IMR-90 (cell line): ENCODE measurements around the gene ETS1. TPM values are rescaled to one million over a fixed set of nuclear protein-coding genes. Genes with fewer than 3 reads are reported as not detected.

Source experiments
- ATAC-seq: fragments of 200-7000 bp; cut with Tn5 transposase; 2 replicates; pipeline ENCODE4 v1.9.1; 2020; ENCODE audit warnings: low read depth, mild to moderate bottlenecking, moderate library complexity
- BruUV-seq: library from RNA; stranded (reverse); fragments of 400-500 nt; replicated peaks from 2 replicates; lab custom pipeline; 2021; lab: Mats Ljungman, UMichigan
- CTCF ChIA-PET: fragments of 300-600 bp; formaldehyde crosslinking; extraction: SDS; loops from one replicate; lab custom pipeline; 2021; ENCODE audit warnings: antibody characterized with exemption; lab: Yijun Ruan, JAX
- POLR2A ChIA-PET: fragments of 300-600 bp; sonication (Branson Sonifier 250); formaldehyde crosslinking; loops from one replicate; lab custom pipeline; 2022; ENCODE audit warnings: antibody characterized with exemption; ENCODE audit not compliant: unreplicated experiment; lab: Charles Lee
- DNase-seq: peaks from one replicate; pipeline ENCODE4 v3.0.0; 2013
- H2AFZ ChIP-seq: replicated peaks from 2 replicates; pipeline ENCODE3; 2013; ENCODE audit warnings: low read length, mild to moderate bottlenecking; ENCODE audit not compliant: poor library complexity
- H2AK5ac ChIP-seq: 2 replicates; pipeline ENCODE4 v1.6.1; 2013; ENCODE audit warnings: low read depth, low read length, inconsistent platforms
- H2AK9ac ChIP-seq: replicated peaks from 2 replicates; pipeline ENCODE3; 2013; ENCODE audit warnings: mild to moderate bottlenecking, low read depth, low read length, moderate library complexity; ENCODE audit not compliant: poor library complexity
- H2BK120ac ChIP-seq: 2 replicates; pipeline ENCODE4 v1.6.1; 2013; ENCODE audit warnings: low read depth, low read length, inconsistent platforms
- H2BK15ac ChIP-seq: 3 replicates; pipeline ENCODE4 v1.6.1; 2013; ENCODE audit warnings: low read depth, low read length, inconsistent platforms
- H2BK20ac ChIP-seq: 2 replicates; pipeline ENCODE4 v1.6.1; 2013; ENCODE audit warnings: low read depth, mild to moderate bottlenecking, inconsistent platforms, low read length, moderate library complexity
- H2BK5ac ChIP-seq: 2 replicates; pipeline ENCODE4 v1.6.1; 2013; ENCODE audit warnings: mild to moderate bottlenecking, low read depth, low read length, inconsistent platforms; ENCODE audit not compliant: poor library complexity, severe bottlenecking
- H3K14ac ChIP-seq: replicated peaks from 2 replicates; pipeline ENCODE4 v1.6.1; 2013; ENCODE audit warnings: low read depth, low read length, inconsistent platforms
- H3K18ac ChIP-seq: 2 replicates; pipeline ENCODE4 v1.6.1; 2013; ENCODE audit warnings: low read depth, low read length, control low read depth
- H3K23ac ChIP-seq: 2 replicates; pipeline ENCODE4 v1.6.1; 2013; ENCODE audit warnings: low read depth, low read length, inconsistent platforms
- H3K27ac ChIP-seq: 2 replicates; pipeline ENCODE4 v1.5.1; 2013; ENCODE audit warnings: mild to moderate bottlenecking, control low read depth, low read length; ENCODE audit not compliant: insufficient read depth
- H3K27me3 ChIP-seq: 2 replicates; pipeline ENCODE4 v1.6.1; 2013; ENCODE audit warnings: low read length; ENCODE audit not compliant: control insufficient read depth, insufficient read depth
- H3K36me3 ChIP-seq: 2 replicates; pipeline ENCODE4 v1.6.1; 2013; ENCODE audit warnings: low read length, mixed read lengths; ENCODE audit not compliant: control insufficient read depth, insufficient read depth
- H3K4ac ChIP-seq: 2 replicates; pipeline ENCODE4 v1.6.1; 2013; ENCODE audit warnings: low read depth, low read length, inconsistent platforms
- H3K4me1 ChIP-seq: 2 replicates; pipeline ENCODE4 v1.6.1; 2013; ENCODE audit warnings: low read length, mixed read lengths; ENCODE audit not compliant: control insufficient read depth, insufficient read depth
- H3K4me2 ChIP-seq: 2 replicates; pipeline ENCODE4 v1.6.1; 2013; ENCODE audit warnings: low read depth, mild to moderate bottlenecking, control low read depth, low read length, moderate library complexity
- H3K4me3 ChIP-seq: 2 replicates; pipeline ENCODE4 v1.5.1; 2013; ENCODE audit warnings: low read depth, mild to moderate bottlenecking, control low read depth, low read length, moderate library complexity; ENCODE audit not compliant: insufficient read depth
- H3K56ac ChIP-seq: 2 replicates; pipeline ENCODE4 v1.6.1; 2013; ENCODE audit warnings: low read length, inconsistent platforms; ENCODE audit not compliant: insufficient read depth; ENCODE audit errors: extremely low read depth
- H3K79me1 ChIP-seq, 2 experiments: 2 replicates each; pipeline ENCODE4 v1.6.1; 2013; ENCODE audit warnings: low read length in 2 of 2, inconsistent platforms in 1 of 2, low read depth in 1 of 2
- H3K9ac ChIP-seq: 2 replicates; pipeline ENCODE4 v1.6.1; 2013; ENCODE audit warnings: low read depth, low read length, control low read depth
- H3K9me1 ChIP-seq: 2 replicates; pipeline ENCODE4 v1.6.1; 2013; ENCODE audit warnings: low read length, inconsistent platforms; ENCODE audit not compliant: insufficient read depth
- H3K9me3 ChIP-seq: 2 replicates; pipeline ENCODE4 v1.6.1; 2013; ENCODE audit warnings: low read length; ENCODE audit not compliant: control insufficient read depth, insufficient read depth
- H4K20me1 ChIP-seq: 2 replicates; pipeline ENCODE4 v1.6.1; 2013; ENCODE audit warnings: low read length, inconsistent platforms; ENCODE audit not compliant: insufficient read depth
- H4K5ac ChIP-seq: 2 replicates; pipeline ENCODE4 v1.6.1; 2013; ENCODE audit warnings: mild to moderate bottlenecking, low read depth, low read length, control low read depth
- H4K8ac ChIP-seq, 2 experiments: 2 replicates each; pipeline ENCODE4 v1.6.1; 2013; ENCODE audit warnings: low read depth in 2 of 2, low read length in 2 of 2, control low read depth in 1 of 2, inconsistent platforms in 1 of 2
- H4K91ac ChIP-seq: 2 replicates; pipeline ENCODE4 v1.6.1; 2013; ENCODE audit warnings: low read depth, low read length, inconsistent platforms; ENCODE audit not compliant: insufficient read depth
- BHLHE40 ChIP-seq: fragments of 150-350 bp; IDR thresholded peaks from 2 replicates; pipeline ENCODE4 v1.6.1; 2016; ENCODE audit warnings: mild to moderate bottlenecking, low read depth, low read length
- CEBPB ChIP-seq: IDR thresholded peaks from 2 replicates; pipeline ENCODE4 v1.6.1; 2012; ENCODE audit warnings: low read depth, low read length, improper control_type of control experiment
- CHD1 ChIP-seq: IDR thresholded peaks from 2 replicates; pipeline ENCODE4 v1.6.1; 2012; ENCODE audit warnings: low read depth, low read length, improper control_type of control experiment
- FOS ChIP-seq: fragments of 150-350 bp; IDR thresholded peaks from 2 replicates; pipeline ENCODE4 v1.6.1; 2016; ENCODE audit warnings: low read depth, low read length
- MAFK ChIP-seq: IDR thresholded peaks from 2 replicates; pipeline ENCODE4 v1.6.1; 2012; ENCODE audit warnings: low read depth, low read length, improper control_type of control experiment
- MAZ ChIP-seq: IDR thresholded peaks from 2 replicates; pipeline ENCODE4 v1.6.1; 2012; ENCODE audit warnings: low read depth, mild to moderate bottlenecking, low read length, improper control_type of control experiment, moderate library complexity, borderline replicate concordance
- MXI1 ChIP-seq: IDR thresholded peaks from 2 replicates; pipeline ENCODE4 v1.6.1; 2012; ENCODE audit warnings: low read depth, mild to moderate bottlenecking, low read length, moderate library complexity, borderline replicate concordance
- NFE2L2 ChIP-seq: fragments of 150-350 bp; IDR thresholded peaks from 2 replicates; pipeline ENCODE4 v1.6.1; 2016; ENCODE audit warnings: low read depth, mild to moderate bottlenecking, low read length
- POLR2A ChIP-seq: IDR thresholded peaks from 2 replicates; pipeline ENCODE4 v1.6.1; 2012; ENCODE audit warnings: mild to moderate bottlenecking, low read depth, low read length
- RAD21 ChIP-seq: IDR thresholded peaks from 2 replicates; pipeline ENCODE4 v1.6.1; 2012; ENCODE audit warnings: low read length, improper control_type of control experiment
- RCOR1 ChIP-seq: IDR thresholded peaks from 2 replicates; pipeline ENCODE4 v1.6.1; 2012; ENCODE audit warnings: mild to moderate bottlenecking, low read length, improper control_type of control experiment; ENCODE audit not compliant: insufficient replicate concordance
- RFX5 ChIP-seq: IDR thresholded peaks from 2 replicates; pipeline ENCODE4 v1.8.0; 2012; ENCODE audit warnings: low read depth, mild to moderate bottlenecking, low read length, moderate library complexity
- SMC3 ChIP-seq: fragments of 150-350 bp; IDR thresholded peaks from 2 replicates; pipeline ENCODE4 v1.6.1; 2016; ENCODE audit warnings: low read depth, mild to moderate bottlenecking, antibody characterized with exemption, low read length, moderate library complexity
- WGBS, 2 experiments: methylation state at CpG; one replicate each; pipeline versions ENCODE4 v1.1.5 to v1.1.7; 2013; ENCODE audit warnings: missing lambda C conversion rate in 2 of 2; ENCODE audit not compliant: insufficient read length in 1 of 2; ENCODE audit errors: extremely low coverage in 2 of 2; 5-methylcytosine and 5-hydroxymethylcytosine counted together
- dilution Hi-C: fragments of 300-500 bp; cut with HindIII; formaldehyde crosslinking; loops from one replicate; pipeline ENCODE4 v1.14.3; 2018; ENCODE audit warnings: low sequenced_read_pairs; ENCODE audit not compliant: unreplicated experiment
- in situ Hi-C: fragments of 300-500 bp; cut with MboI; formaldehyde crosslinking; loops from 3 replicates; pipeline ENCODE4 v1.14.3; 2019; ENCODE audit warnings: low sequenced_read_pairs, inconsistent platforms, mixed read lengths
- intact Hi-C: fragments of 100-400 bp; cut with micrococcal nuclease; formaldehyde crosslinking; loops from 2 replicates; pipeline ENCODE4 v1.10.0; 2022
- polyA plus RNA-seq, 3 experiments: library from polyadenylated mRNA; depleted of rRNA; stranded (reverse); fragments of >200 nt; gene quantifications; 2 replicates each; pipeline ENCODE4 v1.2.3, GENCODE V29; 2012; ENCODE audit warnings: low replicate concordance in 1 of 3
- total RNA-seq: library from RNA; depleted of rRNA; stranded (reverse); fragments of >200 nt; gene quantifications from 2 replicates; pipeline ENCODE4 v1.2.3, GENCODE V29; 2012
- TF ChIP-seq, protein P1 (sequence below): fragments of 150-350 bp; IDR thresholded peaks from 2 replicates; pipeline ENCODE4 v1.6.1; 2017; ENCODE audit warnings: mild to moderate bottlenecking, antibody characterized with exemption, low read length, low read depth
- TF ChIP-seq, protein P2 (sequence below): fragments of 150-350 bp; IDR thresholded peaks from 2 replicates; pipeline ENCODE4 v1.6.1; 2016; ENCODE audit warnings: low read depth, mild to moderate bottlenecking, low read length, moderate library complexity, borderline replicate concordance
- TF ChIP-seq, protein P3 (sequence below): conservative IDR thresholded peaks from 2 replicates; pipeline ENCODE4 v1.5.1; 2012; ENCODE audit warnings: mild to moderate bottlenecking, low read depth, low read length, improper control_type of control experiment

Gene ETS1
- total and polyA plus RNA-seq, 2 of the 4 experiments (the other 2 are of a cell fraction): 41.2 to 56.3 TPM

DNA sequence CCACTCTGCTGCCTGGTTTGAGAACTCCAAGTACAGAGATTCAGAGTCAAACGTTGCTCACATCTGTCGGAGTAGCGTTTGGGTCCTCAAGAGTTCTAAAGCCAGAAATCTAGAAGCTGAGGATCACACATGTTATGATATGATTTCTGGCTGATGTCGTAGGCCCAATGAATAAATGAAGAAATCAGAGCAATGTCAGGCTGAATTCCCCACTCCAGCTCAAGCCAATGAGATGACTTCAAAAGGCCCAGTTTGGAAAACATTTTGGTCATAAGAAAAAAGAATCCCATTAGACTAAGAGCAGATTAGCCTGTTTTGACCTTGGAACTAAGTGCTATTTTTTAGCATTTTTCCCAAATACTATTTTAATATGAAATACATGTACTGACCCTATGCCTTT lies 106.7 kb downstream of the ETS1 start:
- peaks cover 45% of the 10 kb centered on the region for H3K36me3 ChIP-seq
- H3K4me2 ChIP-seq: no peak overlapping the region
- H3K18ac ChIP-seq: no peak overlapping the region
- no peak overlapping the region for H2AFZ ChIP-seq
- H3K79me1 ChIP-seq: peaks cover 61 to 90% of the 10 kb centered on the region in 2 experiments
- TF ChIP-seq BHLHE40 (no peak), CEBPB (no peak), RCOR1 (no peak), NFE2L2 (no peak), CHD1 (no peak), MAFK (no peak), POLR2A (no peak), FOS (no peak), SMC3 (no peak), MXI1 (no peak), RFX5 (no peak), RAD21 (no peak), MAZ (no peak)
- TF ChIP-seq, protein P1, sequence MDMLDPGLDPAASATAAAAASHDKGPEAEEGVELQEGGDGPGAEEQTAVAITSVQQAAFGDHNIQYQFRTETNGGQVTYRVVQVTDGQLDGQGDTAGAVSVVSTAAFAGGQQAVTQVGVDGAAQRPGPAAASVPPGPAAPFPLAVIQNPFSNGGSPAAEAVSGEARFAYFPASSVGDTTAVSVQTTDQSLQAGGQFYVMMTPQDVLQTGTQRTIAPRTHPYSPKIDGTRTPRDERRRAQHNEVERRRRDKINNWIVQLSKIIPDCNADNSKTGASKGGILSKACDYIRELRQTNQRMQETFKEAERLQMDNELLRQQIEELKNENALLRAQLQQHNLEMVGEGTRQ: no peak
- TF ChIP-seq, protein P2, sequence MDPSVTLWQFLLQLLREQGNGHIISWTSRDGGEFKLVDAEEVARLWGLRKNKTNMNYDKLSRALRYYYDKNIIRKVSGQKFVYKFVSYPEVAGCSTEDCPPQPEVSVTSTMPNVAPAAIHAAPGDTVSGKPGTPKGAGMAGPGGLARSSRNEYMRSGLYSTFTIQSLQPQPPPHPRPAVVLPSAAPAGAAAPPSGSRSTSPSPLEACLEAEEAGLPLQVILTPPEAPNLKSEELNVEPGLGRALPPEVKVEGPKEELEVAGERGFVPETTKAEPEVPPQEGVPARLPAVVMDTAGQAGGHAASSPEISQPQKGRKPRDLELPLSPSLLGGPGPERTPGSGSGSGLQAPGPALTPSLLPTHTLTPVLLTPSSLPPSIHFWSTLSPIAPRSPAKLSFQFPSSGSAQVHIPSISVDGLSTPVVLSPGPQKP: no peak
- TF ChIP-seq, protein P3, sequence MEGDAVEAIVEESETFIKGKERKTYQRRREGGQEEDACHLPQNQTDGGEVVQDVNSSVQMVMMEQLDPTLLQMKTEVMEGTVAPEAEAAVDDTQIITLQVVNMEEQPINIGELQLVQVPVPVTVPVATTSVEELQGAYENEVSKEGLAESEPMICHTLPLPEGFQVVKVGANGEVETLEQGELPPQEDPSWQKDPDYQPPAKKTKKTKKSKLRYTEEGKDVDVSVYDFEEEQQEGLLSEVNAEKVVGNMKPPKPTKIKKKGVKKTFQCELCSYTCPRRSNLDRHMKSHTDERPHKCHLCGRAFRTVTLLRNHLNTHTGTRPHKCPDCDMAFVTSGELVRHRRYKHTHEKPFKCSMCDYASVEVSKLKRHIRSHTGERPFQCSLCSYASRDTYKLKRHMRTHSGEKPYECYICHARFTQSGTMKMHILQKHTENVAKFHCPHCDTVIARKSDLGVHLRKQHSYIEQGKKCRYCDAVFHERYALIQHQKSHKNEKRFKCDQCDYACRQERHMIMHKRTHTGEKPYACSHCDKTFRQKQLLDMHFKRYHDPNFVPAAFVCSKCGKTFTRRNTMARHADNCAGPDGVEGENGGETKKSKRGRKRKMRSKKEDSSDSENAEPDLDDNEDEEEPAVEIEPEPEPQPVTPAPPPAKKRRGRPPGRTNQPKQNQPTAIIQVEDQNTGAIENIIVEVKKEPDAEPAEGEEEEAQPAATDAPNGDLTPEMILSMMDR: no peak
- no peak overlapping the region for H2AK9ac ChIP-seq
- peaks cover 21% of the 10 kb centered on the region for H3K4me1 ChIP-seq
- H3K4ac ChIP-seq: peak overlapping the region; percentile 64; the same call in 1 of the 2 replicates
- no peak overlapping the region; the same call in 1 of the 2 replicates for H2BK20ac ChIP-seq
- peaks cover 38% of the 10 kb centered on the region for H4K20me1 ChIP-seq
- 89% methylated on average over 3 of the region's 4 CpGs; no CpG with 5 or more reads in 1 of the 2 experiments for WGBS, 2 experiments
- BruUV-seq: no TSS peak
- H2BK5ac ChIP-seq: peak overlapping the region; percentile 7
- ATAC-seq: peak; percentile 33
- H3K4me3 ChIP-seq: no peak overlapping the region
- no peak overlapping the region for H3K14ac ChIP-seq
- no peaks in the 10 kb centered on the region for H3K27me3 ChIP-seq
- peak overlapping the region; percentile 62; the same call in 1 of the 2 replicates for H2AK5ac ChIP-seq
- POLR2A ChIA-PET: interaction anchor here (0.6 kb wide), 1 partner anchor 87 kb away, joined by 5 read pairs; no protein-coding TSS in a partner anchor
- H3K9me3 ChIP-seq: no peaks in the 10 kb centered on the region
- H4K8ac ChIP-seq: peak overlapping the region in 1 of 2 experiments; percentile 22; a peak in 1 of 4 replicates
- in situ Hi-C loops (no loop called here), dilution Hi-C loops (no loop called here), intact Hi-C loops (no loop called here)
- CTCF ChIA-PET: interaction anchor here (0.7 to 1.0 kb wide), 2 partner anchors 25 to 1022 kb away, joined by 3 to 4 read pairs; no protein-coding TSS in a partner anchor
- H4K91ac ChIP-seq: peak overlapping the region; percentile 44
- no peak overlapping the region for H3K23ac ChIP-seq
- H3K56ac ChIP-seq: no peak overlapping the region
- DNase-seq: no peak
- peak overlapping the region; percentile 12; the same call in 1 of the 3 replicates for H2BK15ac ChIP-seq
- peak overlapping the region; percentile 50; the same call in 1 of the 2 replicates for H3K27ac ChIP-seq
- H2BK120ac ChIP-seq: peak overlapping the region; percentile 62; the same call in 1 of the 2 replicates
- peaks cover 32% of the 10 kb centered on the region for H3K9me1 ChIP-seq
- H4K5ac ChIP-seq: no peak overlapping the region; the same call in 1 of the 2 replicates
- no peak overlapping the region for H3K9ac ChIP-seq
